Neural progenitor cell (in vitro differentiated cells): ENCODE measurements around the gene SPECC1L.

ENCODE experiments used
- CTCF ChIP-seq: fragments of 200-600 bp; sonication (generic); IDR thresholded peaks from 2 replicates; pipeline ENCODE4 v1.5.1; 2017; ENCODE audit warnings: antibody characterized with exemption, mild to moderate bottlenecking
- EZH2 ChIP-seq: fragments of 200-600 bp; sonication (generic); IDR thresholded peaks from 2 replicates; pipeline ENCODE4 v1.6.1; 2017; ENCODE audit warnings: antibody characterized with exemption, mild to moderate bottlenecking, moderate library complexity
- EZH2phosphoT487 ChIP-seq: fragments of 200-600 bp; sonication (generic); IDR thresholded peaks from 2 replicates; pipeline ENCODE4 v1.6.1; 2017; ENCODE audit warnings: antibody characterized with exemption

- TF ChIP-seq CTCF (no peak), EZH2 (no peak), EZH2phosphoT487 (no peak)
Observed at GRCh38 chr22:24322522-24322921, 51.9 kb downstream of the SPECC1L start.
